ENCODE measurements around the gene OSTF1. TPM values are rescaled to one million over a fixed set of nuclear protein-coding genes. Genes with fewer than 3 reads are reported as not detected.
A peak's percentile ranks its signal among the peaks of the same experiment; 100 is the strongest.

Gene OSTF1
- total RNA-seq, 1 experiment from 2014 or later, result 26.5 TPM

GRCh38 chr9:75089373-75089766, 1.1 kb downstream of the OSTF1 start:
- Histone ChIP-seq H3F3A (ENCODE audit: low read length, unreplicated experiment) (no peaks in the 10 kb centered on the region), H3K27ac (ENCODE audit: low read length) (no peak overlapping the region), H3K9ac (ENCODE audit: low read length) (peak overlapping the region; percentile 72), H3K79me2 (ENCODE audit: low read length) (peaks cover 53% of the 10 kb centered on the region), H3K27me3 (ENCODE audit: low read length) (no peaks in the 10 kb centered on the region), H3K4me3 (ENCODE audit: low read length) (peak overlapping the region; percentile 91), H3K9me3 (ENCODE audit: low read length) (no peaks in the 10 kb centered on the region), H3K4me1 (ENCODE audit: insufficient read depth, low read length) (0 out of 2 replicates have a peak, but pooled peaks cover 5% of the 10 kb centered on the region), H3K4me2 (ENCODE audit: low read length) (peak overlapping the region; percentile 95), H3K9me2 (replicated peaks; ENCODE audit: low read length) (no peaks in the 10 kb centered on the region), H2AFZ (ENCODE audit: low read length) (peak overlapping the region; percentile 92), H3K36me3 (ENCODE audit: low read depth, low read length) (no peaks in the 10 kb centered on the region), H4K20me1 (ENCODE audit: low read length) (no peaks in the 10 kb centered on the region)
- TSS peak; percentile 39 for BruUV-seq (replicated peaks)
- ChIA-PET CTCF (no interaction called here), POLR2A (ENCODE audit: unreplicated experiment) (no interaction called here)
- intact Hi-C loops (cut with micrococcal nuclease), result loop anchor here (2.0 to 5.0 kb wide), 2 partner anchors 97 to 137 kb away; partner anchors contain the start of gene C9orf40
- DNase-seq (no peak), ATAC-seq (no peak)
- TF ChIP-seq EZH2phosphoT487 (IDR thresholded peaks at IDR 0.05; ENCODE audit: borderline replicate concordance, low read length) (no peak), EZH2 (IDR thresholded peaks at IDR 0.05; ENCODE audit: low read length, unreplicated experiment) (no peak), CTCF (conservative IDR thresholded peaks at IDR 0.05; ENCODE audit: low read depth, low read length) (no peak)

GRCh38 chr9:75090579-75090978, 2.3 kb downstream of the OSTF1 start:
- H3K4me3 ChIP-seq (ENCODE audit: low read length), result peak overlapping the region; percentile 91; the same call in 1 of the 2 replicates
- intact Hi-C loops (cut with micrococcal nuclease), result no loop called here
- no peak overlapping the region for H3K27ac ChIP-seq (ENCODE audit: low read length)
- POLR2A ChIA-PET (ENCODE audit: unreplicated experiment), result no interaction called here
- H3K36me3 ChIP-seq (ENCODE audit: low read depth, low read length), result no peaks in the 10 kb centered on the region
- no TSS peak for BruUV-seq (replicated peaks)
- H3K9ac ChIP-seq (ENCODE audit: low read length), result no peak overlapping the region
- no peak for ATAC-seq
- H3K9me3 ChIP-seq (ENCODE audit: low read length), result no peaks in the 10 kb centered on the region
- H3K27me3 ChIP-seq (ENCODE audit: low read length), result no peaks in the 10 kb centered on the region
- peaks cover 59% of the 10 kb centered on the region for H3K79me2 ChIP-seq (ENCODE audit: low read length)
- H3F3A ChIP-seq (ENCODE audit: low read length, unreplicated experiment), result no peaks in the 10 kb centered on the region
- no peak for DNase-seq
- H3K4me2 ChIP-seq (ENCODE audit: low read length), result peak overlapping the region; percentile 95; the same call in 1 of the 2 replicates
- 0 out of 2 replicates have a peak, but pooled peaks cover 5% of the 10 kb centered on the region for H3K4me1 ChIP-seq (ENCODE audit: insufficient read depth, low read length)
- H4K20me1 ChIP-seq (ENCODE audit: low read length), result no peaks in the 10 kb centered on the region
- H2AFZ ChIP-seq (ENCODE audit: low read length), result no peak overlapping the region
- CTCF ChIA-PET, result no interaction called here
- TF ChIP-seq CTCF (conservative IDR thresholded peaks at IDR 0.05; ENCODE audit: low read depth, low read length) (no peak), EZH2phosphoT487 (IDR thresholded peaks at IDR 0.05; ENCODE audit: borderline replicate concordance, low read length) (no peak), EZH2 (IDR thresholded peaks at IDR 0.05; ENCODE audit: low read length, unreplicated experiment) (no peak)
- H3K9me2 ChIP-seq (replicated peaks; ENCODE audit: low read length), result no peaks in the 10 kb centered on the region

- TF ChIP-seq EZH2 (IDR thresholded peaks at IDR 0.05; ENCODE audit: low read length, unreplicated experiment) (no peak), CTCF (conservative IDR thresholded peaks at IDR 0.05; ENCODE audit: low read depth, low read length) (no peak)
- Histone ChIP-seq H3K4me1 (ENCODE audit: insufficient read depth, low read length) (0 out of 2 replicates have a peak, but pooled peaks cover 5% of the 10 kb centered on the region), H3K4me2 (ENCODE audit: low read length) (no peak overlapping the region), H3F3A (ENCODE audit: low read length, unreplicated experiment) (no peaks in the 10 kb centered on the region), H3K79me2 (ENCODE audit: low read length) (peaks cover 51% of the 10 kb centered on the region), H3K9me3 (ENCODE audit: low read length) (no peaks in the 10 kb centered on the region), H3K36me3 (ENCODE audit: low read depth, low read length) (no peaks in the 10 kb centered on the region), H3K4me3 (ENCODE audit: low read length) (no peak overlapping the region), H3K27me3 (ENCODE audit: low read length) (no peaks in the 10 kb centered on the region), H3K9ac (ENCODE audit: low read length) (no peak overlapping the region), H3K27ac (ENCODE audit: low read length) (no peak overlapping the region), H4K20me1 (ENCODE audit: low read length) (no peaks in the 10 kb centered on the region), H2AFZ (ENCODE audit: low read length) (no peak overlapping the region), H3K9me2 (replicated peaks; ENCODE audit: low read length) (no peaks in the 10 kb centered on the region)
- no peak for DNase-seq
- ChIA-PET CTCF (no interaction called here), POLR2A (ENCODE audit: unreplicated experiment) (no interaction called here)
- no TSS peak for BruUV-seq (replicated peaks)
- ATAC-seq, result no peak
- intact Hi-C loops (cut with micrococcal nuclease), result no loop called here
Observed at GRCh38 chr9:75092766-75093165, 4.5 kb downstream of the OSTF1 start.

All from PC-3 (cell line).